GM20000 (cell line): ENCODE data around the gene GRK2.

Experiments used
- DNase-seq: peaks from one replicate; pipeline ENCODE4 v3.0.0; 2012; ENCODE audit warnings: low spot score
- CTCF ChIP-seq: IDR thresholded peaks from 2 replicates; pipeline ENCODE4 v1.5.1; 2012; ENCODE audit warnings: mild to moderate bottlenecking, control low read depth; ENCODE audit errors: extremely low read depth, missing control alignments

GRK2 gene

DNA sequence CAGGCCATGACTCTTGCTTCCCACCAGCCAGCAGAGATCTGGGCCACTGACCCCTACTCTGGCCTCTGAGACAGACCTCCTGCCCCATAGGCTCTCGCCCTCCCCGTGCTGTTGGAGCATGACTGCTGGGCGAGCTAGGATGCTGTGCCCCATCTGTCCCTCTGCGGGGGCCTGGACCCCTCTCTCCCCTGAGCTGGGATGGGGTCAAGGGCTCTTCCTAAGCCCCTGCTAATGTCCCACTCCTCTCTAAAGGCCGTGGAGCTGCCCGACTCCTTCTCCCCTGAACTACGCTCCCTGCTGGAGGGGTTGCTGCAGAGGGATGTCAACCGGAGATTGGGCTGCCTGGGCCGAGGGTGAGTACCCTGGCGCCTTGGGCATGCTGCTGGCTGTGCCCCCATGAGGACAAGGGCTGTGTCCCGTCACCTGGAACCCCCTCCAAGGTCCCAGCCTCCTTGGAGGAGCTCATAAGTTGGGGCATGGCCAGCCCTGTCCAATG lies 16.7 kb downstream of the GRK2 start:
- DNase-seq, result no peak
- no peak for TF ChIP-seq CTCF

DNA sequence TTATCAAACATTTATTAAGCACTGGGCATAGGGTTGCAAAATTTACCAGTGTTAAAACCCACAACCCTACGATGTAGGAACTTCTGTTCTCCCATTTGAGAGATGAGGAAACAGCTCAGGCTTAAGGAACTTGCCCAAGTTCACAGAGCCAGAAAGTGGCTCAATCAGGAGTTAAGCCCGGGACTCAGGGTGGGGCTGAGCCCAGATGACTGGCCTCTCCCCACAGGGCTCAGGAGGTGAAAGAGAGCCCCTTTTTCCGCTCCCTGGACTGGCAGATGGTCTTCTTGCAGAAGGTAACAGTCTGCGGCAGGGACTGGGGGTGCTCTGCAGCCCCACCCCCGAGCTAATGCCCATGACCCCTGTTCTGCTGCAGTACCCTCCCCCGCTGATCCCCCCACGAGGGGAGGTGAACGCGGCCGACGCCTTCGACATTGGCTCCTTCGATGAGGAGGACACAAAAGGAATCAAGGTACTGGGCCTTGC lies 17.2 kb downstream of the GRK2 start:
- no peak for TF ChIP-seq CTCF
- DNase-seq, result no peak

GRCh38 chr11:67284811-67285540 lies 18.7 kb downstream of the GRK2 start:
- no peak for DNase-seq
- no peak for TF ChIP-seq CTCF

DNA sequence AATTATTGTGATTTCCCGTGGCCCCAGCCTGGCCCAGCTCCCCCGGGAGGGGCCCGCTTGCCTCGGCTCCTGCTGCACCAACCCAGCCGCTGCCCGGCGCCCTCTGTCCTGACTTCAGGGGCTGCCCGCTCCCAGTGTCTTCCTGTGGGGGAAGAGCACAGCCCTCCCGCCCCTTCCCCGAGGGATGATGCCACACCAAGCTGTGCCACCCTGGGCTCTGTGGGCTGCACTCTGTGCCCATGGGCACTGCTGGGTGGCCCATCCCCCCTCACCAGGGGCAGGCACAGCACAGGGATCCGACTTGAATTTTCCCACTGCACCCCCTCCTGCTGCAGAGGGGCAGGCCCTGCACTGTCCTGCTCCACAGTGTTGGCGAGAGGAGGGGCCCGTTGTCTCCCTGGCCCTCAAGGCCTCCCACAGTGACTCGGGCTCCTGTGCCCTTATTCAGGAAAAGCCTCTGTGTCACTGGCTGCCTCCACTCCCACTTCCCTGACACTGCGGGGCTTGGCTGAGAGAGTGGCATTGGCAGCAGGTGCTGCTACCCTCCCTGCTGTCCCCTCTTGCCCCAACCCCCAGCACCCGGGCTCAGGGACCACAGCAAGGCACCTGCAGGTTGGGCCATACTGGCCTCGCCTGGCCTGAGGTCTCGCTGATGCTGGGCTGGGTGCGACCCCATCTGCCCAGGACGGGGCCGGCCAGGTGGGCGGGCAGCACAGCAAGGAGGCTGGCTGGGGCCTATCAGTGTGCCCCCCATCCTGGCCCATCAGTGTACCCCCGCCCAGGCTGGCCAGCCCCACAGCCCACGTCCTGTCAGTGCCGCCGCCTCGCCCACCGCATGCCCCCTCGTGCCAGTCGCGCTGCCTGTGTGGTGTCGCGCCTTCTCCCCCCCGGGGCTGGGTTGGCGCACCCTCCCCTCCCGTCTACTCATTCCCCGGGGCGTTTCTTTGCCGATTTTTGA lies 19.5 kb downstream of the GRK2 start:
- no peak for TF ChIP-seq CTCF
- no peak for DNase-seq

GRCh38 chr11:67286621-67287333 lies 20.5 kb downstream of the GRK2 start:
- no peak for TF ChIP-seq CTCF
- DNase-seq, result no peak

GRCh38 chr11:67287355-67288197 lies 21.3 kb downstream of the GRK2 start:
- no peak for DNase-seq
- no peak for TF ChIP-seq CTCF
